Mononuclear cell (primary cell): ENCODE measurements around the gene RNU6-8. TPM values are rescaled to one million over a fixed set of nuclear protein-coding genes. Genes with fewer than 3 reads are reported as not detected.

Source experiments
- H3K27me3 ChIP-seq: 2 replicates; pipeline ENCODE4 v1.6.0; 2011; ENCODE audit warnings: low read length, control low read depth; ENCODE audit not compliant: insufficient read depth
- H3K4me1 ChIP-seq: 2 replicates; pipeline ENCODE4 v1.5.1; 2011; ENCODE audit warnings: mild to moderate bottlenecking, low read length, control low read depth; ENCODE audit not compliant: insufficient read depth
- H3K4me3 ChIP-seq: 2 replicates; pipeline ENCODE4 v1.5.1; 2011; ENCODE audit warnings: mild to moderate bottlenecking, low read length, moderate library complexity
- H3K9me3 ChIP-seq: 2 replicates; pipeline ENCODE4 v1.5.1; 2011; ENCODE audit warnings: low read depth, mild to moderate bottlenecking, control low read depth, low read length
- total RNA-seq: library from RNA; depleted of rRNA; stranded (reverse); fragments of >200 nt; gene quantifications from one replicate; pipeline ENCODE4 v1.2.3, GENCODE V29; 2012

RNU6-8 gene
- total RNA-seq, 1 donor: not detected

DNA sequence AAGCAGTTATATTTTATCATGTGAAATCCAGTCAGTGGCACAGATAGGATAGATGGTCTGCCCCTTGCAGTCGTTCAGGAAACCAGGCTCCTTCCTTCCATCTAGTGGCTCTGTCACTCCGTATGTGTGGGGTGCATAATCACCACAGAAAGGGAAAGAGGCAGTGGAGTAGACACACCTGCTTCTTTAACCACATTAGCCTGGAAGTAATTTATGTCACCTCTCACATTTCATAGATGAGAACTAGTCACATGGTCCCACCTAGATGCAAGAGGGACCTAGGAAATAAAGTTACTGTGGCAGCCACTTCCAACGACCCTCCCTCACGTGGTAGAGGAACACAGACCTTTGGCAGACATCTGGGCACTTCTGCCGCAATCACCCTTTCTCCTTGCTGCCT, 14.2 kb upstream of the RNU6-8 start:
- Histone ChIP-seq H3K27me3 (no peaks in the 10 kb centered on the region), H3K9me3 (no peaks in the 10 kb centered on the region), H3K4me3 (no peak overlapping the region), H3K4me1 (no peaks in the 10 kb centered on the region)

DNA sequence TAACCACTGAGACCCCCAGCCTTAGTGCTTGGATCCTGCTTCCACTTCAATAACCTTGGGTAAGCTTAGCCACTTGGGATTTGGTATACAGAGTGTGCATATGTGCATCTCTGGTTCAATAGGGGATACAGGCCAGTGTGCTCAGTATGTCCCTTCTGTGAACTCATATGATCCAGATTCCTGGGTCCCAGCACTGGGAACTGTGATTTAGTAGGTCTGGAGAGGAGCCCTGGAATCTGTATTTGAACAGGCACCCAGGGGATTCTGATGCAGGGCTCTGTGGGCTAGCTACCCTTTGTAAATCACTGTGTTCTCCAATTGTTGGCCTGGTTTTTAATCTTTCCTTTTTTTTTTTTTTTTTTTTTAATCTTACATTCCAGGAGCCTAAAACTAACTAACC, 9.8 kb upstream of the RNU6-8 start:
- no peak overlapping the region for H3K4me3 ChIP-seq
- H3K27me3 ChIP-seq: no peaks in the 10 kb centered on the region
- no peaks in the 10 kb centered on the region for H3K9me3 ChIP-seq
- H3K4me1 ChIP-seq: no peaks in the 10 kb centered on the region

DNA sequence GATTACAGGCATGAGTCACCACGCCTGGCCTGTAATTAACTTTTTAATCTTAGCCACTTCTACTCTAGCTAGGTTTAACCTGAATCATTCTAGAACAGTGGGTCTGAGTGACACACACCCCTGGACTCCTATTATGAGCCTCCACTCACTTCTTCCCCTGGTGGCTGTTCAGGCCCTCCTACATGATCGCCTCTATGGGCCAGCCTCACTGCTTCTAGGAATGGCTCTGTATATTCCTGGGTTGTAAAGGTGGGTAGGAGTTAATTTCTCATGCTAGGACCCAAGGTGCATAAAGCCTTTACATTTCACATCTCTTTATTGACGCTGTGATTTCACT, 8.0 kb upstream of the RNU6-8 start:
- Histone ChIP-seq H3K27me3 (no peaks in the 10 kb centered on the region), H3K4me3 (no peak overlapping the region), H3K4me1 (peaks cover 3% of the 10 kb centered on the region), H3K9me3 (no peaks in the 10 kb centered on the region)

DNA sequence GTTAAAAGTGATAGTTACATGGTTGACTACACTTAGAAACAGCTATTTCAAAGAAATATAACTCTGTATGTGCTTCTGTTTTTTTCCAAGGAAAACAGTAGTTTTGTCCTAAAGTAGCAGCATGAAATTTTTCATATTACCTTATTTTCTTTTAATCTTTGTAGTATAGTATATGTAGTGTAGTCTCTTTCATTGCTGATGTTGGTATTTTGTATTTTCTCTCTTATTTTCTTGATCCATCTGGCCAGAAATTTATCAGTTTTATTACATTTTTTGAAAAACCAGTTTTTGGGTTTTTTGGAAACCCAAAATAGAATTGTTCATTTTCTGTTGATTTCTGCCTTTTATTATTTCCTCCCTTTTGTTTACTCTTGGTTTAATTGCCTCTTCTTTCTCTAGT, 6.4 kb upstream of the RNU6-8 start:
- Histone ChIP-seq H3K27me3 (peaks cover under 1% of the 10 kb centered on the region), H3K9me3 (no peaks in the 10 kb centered on the region), H3K4me3 (no peak overlapping the region), H3K4me1 (peaks cover 8% of the 10 kb centered on the region)

DNA sequence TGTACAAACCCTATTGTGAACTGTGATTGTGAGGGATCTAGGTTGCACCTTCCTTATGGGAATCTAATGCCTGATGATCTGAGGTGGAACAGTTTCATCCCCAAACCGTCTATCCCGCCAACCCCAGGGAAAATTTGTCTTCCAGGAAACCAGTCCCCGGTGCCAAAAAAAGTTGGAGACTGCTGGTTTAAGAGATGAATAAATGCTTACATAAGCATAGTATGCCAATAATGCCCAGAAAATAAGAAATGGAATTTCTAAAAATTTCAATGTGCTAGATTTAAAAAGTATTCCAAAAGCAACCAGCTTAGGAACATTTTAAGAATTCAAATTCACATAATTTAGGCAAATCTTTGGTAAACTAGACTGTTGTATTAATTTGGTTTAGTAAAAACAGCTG, 5.4 kb upstream of the RNU6-8 start:
- H3K4me1 ChIP-seq: peaks cover 15% of the 10 kb centered on the region
- H3K27me3 ChIP-seq: peaks cover 9% of the 10 kb centered on the region
- no peaks in the 10 kb centered on the region for H3K9me3 ChIP-seq
- H3K4me3 ChIP-seq: no peak overlapping the region

DNA sequence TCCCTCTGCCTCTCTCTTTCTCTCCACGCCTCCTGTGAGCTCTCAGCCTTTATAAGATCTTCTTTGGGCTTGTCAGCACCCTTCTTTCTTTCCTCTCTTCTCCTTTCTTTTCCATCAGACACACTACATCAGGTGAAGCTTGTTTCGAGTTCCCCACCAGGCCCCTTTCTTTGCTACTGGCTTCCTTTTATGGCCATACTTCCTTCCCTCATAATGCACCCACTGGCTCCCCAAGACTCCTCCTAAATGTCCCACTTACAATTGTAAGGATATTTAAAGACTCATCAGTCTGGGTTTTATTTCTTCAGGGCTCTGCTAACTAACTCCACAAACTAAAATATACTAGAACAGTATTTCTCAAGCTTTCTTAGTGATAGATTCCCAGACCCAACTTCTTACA, 3.5 kb upstream of the RNU6-8 start:
- Histone ChIP-seq H3K4me3 (no peak overlapping the region), H3K4me1 (peaks cover 34% of the 10 kb centered on the region), H3K27me3 (peaks cover 12% of the 10 kb centered on the region), H3K9me3 (no peaks in the 10 kb centered on the region)

DNA sequence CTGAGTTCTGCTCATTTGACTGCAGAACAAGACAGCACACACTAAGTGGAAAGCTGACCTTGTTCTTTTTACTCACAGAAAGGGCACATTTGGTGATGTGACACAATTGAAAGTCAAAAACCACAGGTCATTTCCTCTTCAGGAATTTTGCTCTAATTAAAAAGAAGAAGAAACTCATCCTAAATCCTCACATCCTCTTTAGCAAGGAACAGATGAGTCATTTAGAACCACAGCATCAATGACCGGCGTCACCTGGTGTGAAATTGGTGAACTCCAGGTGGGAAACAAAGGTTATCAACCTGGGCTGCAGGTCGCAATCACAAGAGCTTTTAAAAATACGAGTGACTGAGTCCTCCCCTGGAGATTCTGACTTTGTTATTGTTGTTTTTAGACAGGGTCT, 2.9 kb upstream of the RNU6-8 start:
- Histone ChIP-seq H3K4me1 (peaks cover 40% of the 10 kb centered on the region), H3K4me3 (no peak overlapping the region)

DNA sequence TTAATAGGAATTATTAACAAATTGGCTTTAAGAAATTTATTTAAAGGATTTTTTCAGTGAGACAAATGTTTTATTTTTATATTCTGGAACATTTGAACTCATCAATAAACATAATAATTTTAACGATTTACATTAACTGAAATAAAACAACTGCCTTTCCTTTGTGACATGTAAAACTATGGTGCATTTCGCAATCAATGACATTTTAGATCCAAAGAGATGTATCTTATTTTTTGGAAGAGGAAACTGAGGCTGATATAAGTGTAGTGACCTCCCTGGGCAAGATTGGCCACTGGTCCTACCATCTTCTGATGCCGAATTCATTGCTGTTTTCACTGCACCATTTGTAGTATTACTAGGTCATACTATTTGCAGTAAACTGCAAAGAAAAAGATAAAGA, 2.5 kb upstream of the RNU6-8 start:
- Histone ChIP-seq H3K4me3 (no peak overlapping the region), H3K27me3 (peaks cover 12% of the 10 kb centered on the region), H3K4me1 (peaks cover 44% of the 10 kb centered on the region), H3K9me3 (no peaks in the 10 kb centered on the region)

More for the DNA sequence above, 2.9 kb upstream of the RNU6-8 start:
- Histone ChIP-seq H3K9me3 (no peaks in the 10 kb centered on the region), H3K27me3 (peaks cover 12% of the 10 kb centered on the region)

DNA sequence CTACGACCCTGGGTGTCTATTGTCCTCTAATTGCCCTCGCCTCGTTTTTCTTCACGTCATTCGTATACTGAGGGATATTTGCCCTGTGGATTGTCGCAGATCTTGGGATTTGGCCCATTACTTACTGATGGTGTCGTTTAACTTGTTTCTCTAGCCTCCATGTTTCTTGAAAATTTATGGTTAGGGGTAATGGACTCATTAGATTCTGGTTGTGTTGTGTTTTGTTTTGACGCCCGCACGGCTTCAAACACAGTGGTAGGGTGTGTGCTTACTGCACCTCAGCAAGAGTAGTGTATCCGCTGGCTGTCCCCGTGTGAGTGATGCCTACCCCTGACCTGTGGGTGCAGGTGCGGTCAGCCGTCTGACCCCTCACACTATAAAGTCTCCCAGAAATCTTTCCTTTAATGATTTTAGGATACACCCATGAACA, 874 bp upstream of the RNU6-8 start:
- Histone ChIP-seq H3K27me3 (peaks cover 12% of the 10 kb centered on the region), H3K4me3 (peak overlapping the region; percentile 64), H3K9me3 (no peaks in the 10 kb centered on the region), H3K4me1 (peaks cover 44% of the 10 kb centered on the region)

DNA sequence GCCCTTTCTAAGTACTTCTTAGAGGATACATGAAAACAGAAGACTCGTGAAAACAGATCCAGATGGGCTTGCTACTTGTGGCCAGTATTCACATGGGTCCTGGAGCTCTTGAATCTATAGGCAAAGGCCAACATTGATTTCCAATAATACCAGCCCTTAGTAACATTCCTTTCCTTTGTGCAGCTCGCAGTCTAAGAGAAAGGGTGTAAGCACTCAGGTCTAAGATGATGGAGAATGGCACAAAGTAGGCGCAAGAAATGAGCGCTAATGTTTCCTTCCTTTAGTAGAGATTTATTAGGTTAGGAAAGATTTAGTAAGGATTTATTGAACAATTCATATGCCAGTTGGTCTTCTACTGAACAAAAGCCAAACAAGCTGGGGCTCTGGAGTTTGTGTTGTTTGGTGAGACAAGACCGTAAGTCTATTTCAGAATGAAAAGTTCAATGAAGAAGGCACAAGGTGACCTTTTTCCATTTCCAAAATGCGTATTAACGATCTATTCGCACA, 525 bp downstream of the RNU6-8 start:
- peaks cover 44% of the 10 kb centered on the region for H3K4me1 ChIP-seq
- H3K9me3 ChIP-seq: no peaks in the 10 kb centered on the region

DNA sequence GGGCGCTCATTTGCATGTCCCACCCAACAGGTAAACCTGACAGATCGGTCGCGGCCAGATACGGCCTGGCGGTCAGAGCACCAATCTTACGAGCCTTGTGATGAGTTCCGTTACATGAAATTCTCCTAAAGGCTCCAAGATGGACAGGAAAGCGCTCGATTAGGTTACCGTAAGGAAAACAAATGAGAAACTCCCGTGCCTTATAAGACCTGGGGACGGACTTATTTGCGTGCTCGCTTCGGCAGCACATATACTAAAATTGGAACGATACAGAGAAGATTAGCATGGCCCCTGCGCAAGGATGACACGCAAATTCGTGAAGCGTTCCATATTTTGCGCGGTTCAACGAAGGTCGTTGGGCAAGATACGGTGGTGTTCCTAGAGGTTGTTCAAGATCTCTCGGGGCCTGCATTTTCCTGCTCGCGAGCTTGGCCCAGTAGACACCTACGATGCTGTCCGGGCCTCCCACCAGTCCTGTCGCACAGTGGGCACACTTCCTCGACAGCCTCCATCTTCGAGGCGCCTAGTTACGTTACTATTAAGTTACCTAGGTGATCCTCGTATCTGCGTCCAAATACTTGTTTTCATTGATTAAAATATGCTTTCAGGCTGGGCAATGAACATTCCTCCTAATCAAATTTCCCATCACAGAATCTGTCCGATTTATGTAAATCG, 1.1 kb downstream of the RNU6-8 start, which contains the start of gene RNU6-7:
RNU6-7 (plus strand) TSS at position 230 of the 675 bp plus-strand sequence.
- Histone ChIP-seq H3K4me1 (peaks cover 44% of the 10 kb centered on the region), H3K4me3 (peak within 1 kb of the TSS; percentile 64), H3K9me3 (no peaks in the 10 kb centered on the region), H3K27me3 (peaks cover 12% of the 10 kb centered on the region)

More for the DNA sequence above, 525 bp downstream of the RNU6-8 start:
- Histone ChIP-seq H3K27me3 (peaks cover 12% of the 10 kb centered on the region), H3K4me3 (peak overlapping the region; percentile 64)

DNA sequence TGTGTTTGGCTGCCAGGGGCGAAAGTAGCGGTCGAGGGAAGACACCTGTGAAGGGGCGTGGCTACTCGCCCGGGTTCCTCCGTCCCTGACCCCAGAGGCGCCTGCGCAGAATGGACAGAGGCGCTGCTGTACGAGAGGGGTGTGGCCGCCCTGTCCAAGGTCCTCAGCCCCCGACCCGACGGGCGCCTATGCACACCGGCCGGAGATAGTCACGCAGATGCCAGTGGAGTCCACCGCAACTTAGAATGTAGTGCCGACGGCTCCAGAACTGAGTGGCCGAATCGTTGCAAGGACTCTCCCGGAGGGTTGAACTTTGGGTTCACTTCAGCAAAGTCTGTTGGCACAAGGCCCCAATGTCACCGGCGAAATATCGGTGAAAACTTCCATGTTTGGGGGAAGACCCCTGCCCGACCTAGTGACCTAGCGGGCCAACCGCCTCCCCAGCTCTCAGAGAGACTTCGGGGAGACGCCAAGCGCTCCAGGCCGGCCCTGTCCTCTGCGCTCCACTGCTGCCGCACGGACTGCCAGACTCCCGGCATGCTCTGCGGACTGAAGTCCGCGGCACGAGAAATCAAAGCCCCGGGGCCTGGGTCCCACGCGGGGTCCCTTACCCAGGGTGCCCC, 1.8 kb downstream of the RNU6-8 start:
- Histone ChIP-seq H3K4me3 (peak overlapping the region; percentile 64), H3K4me1 (peaks cover 44% of the 10 kb centered on the region), H3K9me3 (no peaks in the 10 kb centered on the region), H3K27me3 (peaks cover 12% of the 10 kb centered on the region)

DNA sequence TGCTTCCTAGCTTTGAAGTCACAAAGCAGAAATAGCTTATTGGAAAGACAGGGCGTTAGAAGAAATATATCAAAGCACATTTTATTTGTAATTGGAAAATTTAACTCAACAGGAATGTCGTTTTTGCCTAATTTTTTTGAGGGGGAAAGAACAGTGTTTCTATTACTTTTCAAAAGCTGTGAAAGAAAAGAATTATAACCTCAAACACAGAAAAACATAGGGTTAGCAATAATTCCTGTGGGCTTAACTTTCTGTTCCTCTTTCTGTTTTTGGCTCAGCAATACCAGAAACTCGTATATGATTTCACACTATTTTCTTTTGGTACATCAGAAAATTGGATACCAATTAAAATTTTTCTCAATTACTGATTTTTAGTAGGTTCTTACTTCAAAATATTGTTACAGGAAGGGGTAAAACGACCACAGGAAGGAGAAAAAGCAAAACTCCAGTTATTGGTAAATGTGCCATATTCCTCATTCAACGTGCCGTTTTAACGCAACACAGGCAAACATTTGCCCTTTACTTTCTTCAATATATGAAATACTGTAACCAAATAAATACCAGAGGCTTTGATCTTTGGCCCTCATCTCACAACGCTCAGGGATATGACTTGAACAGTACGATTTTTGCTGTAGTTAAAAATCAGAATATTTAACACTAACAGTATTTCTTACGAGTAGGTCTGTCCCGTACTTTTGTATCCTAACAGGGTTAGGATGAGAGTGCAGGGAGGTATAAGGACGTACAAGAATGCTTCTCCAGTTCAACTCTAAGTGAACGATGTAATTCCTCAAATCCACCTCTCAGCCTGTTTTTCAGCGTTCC, 2.5 kb downstream of the RNU6-8 start:
- Histone ChIP-seq H3K9me3 (no peaks in the 10 kb centered on the region), H3K27me3 (peaks cover 12% of the 10 kb centered on the region), H3K4me1 (peaks cover 37% of the 10 kb centered on the region), H3K4me3 (peak overlapping the region; percentile 64)

DNA sequence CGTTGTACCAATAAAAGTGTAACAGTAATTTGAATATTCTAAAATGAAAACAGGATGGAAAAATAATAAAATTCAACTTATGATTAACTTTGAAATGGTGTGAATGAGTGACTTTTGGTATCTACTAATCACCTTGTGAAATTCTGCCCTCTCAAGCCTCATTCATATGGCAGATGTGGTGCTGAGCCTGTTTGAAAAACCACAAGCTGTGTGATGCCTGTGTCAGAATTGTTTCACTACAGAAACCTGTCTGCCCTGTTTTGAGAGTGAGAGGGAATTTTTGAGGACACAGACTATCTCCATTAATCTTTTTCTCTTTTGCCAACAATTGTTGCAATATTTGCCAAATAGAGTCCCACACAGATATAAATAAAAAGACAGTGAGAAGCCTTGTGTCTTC, 5.2 kb downstream of the RNU6-8 start:
- Histone ChIP-seq H3K27me3 (peaks cover 3% of the 10 kb centered on the region), H3K4me3 (no peak overlapping the region), H3K4me1 (peaks cover 24% of the 10 kb centered on the region), H3K9me3 (no peaks in the 10 kb centered on the region)

DNA sequence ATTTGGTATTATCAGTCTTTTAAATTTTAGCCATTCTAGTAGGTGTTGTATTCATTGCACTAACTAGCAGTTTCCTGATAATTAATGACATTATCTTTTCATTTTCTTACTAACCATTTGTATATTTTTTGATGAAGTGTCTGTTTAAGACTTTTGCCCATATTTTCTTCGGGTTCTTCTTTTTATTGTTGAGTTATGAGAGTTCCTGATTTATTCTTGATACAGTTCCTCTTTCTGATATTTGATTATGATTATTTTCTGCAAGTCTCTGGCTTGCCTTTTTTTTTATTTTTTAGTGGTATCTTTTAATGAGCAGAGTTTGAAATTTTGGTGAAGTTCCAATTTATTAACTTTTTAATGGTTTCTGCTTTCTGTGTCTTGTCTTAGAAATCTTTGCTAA, 7.4 kb downstream of the RNU6-8 start:
- Histone ChIP-seq H3K4me1 (peaks cover under 1% of the 10 kb centered on the region), H3K4me3 (no peak overlapping the region), H3K9me3 (no peaks in the 10 kb centered on the region), H3K27me3 (no peaks in the 10 kb centered on the region)
